ENCODE results near the gene KRT39. TPM values are rescaled to one million over a fixed set of nuclear protein-coding genes. Genes with fewer than 3 reads are reported as not detected.

Gene KRT39
- total and polyA plus RNA-seq, 2 experiments from 2014 or later, result not detected

- Histone ChIP-seq H3K27me3 (no peaks in the 10 kb centered on the region), H3K9me2 (replicated peaks; ENCODE audit: insufficient read depth) (no peaks in the 10 kb centered on the region), H3K9me3 (ENCODE audit: low read depth) (no peaks in the 10 kb centered on the region), H3K4me1 (ENCODE audit: insufficient read depth) (peaks cover 6% of the 10 kb centered on the region), H3K27ac (no peak overlapping the region), H2AFZ (no peak overlapping the region), H3K79me2 (no peaks in the 10 kb centered on the region), H4K20me1 (ENCODE audit: insufficient read depth, poor library complexity, severe bottlenecking) (no peaks in the 10 kb centered on the region), H3K4me3 (no peak overlapping the region), H3K36me3 (replicated peaks; ENCODE audit: insufficient read depth, low read depth) (no peaks in the 10 kb centered on the region), H3K4me2 (no peak overlapping the region)
- 20% methylated on average over 1 of the region's 1 CpG for WGBS (ENCODE audit: low lambda C conversion rate, missing lambda C conversion rate)
- TF ChIP-seq CTCF (IDR thresholded peaks at IDR 0.05; ENCODE audit: poor library complexity), result no peak
- TF ChIP-seq EZH2phosphoT487 (IDR thresholded peaks at IDR 0.05; ENCODE audit: low read depth, severe bottlenecking, unreplicated experiment), result no peak
- TF ChIP-seq EZH2 (IDR thresholded peaks at IDR 0.05; ENCODE audit: borderline replicate concordance), result no peak
- no peak for DNase-seq (ENCODE audit: low spot score)
Observed at GRCh38 chr17:40944531-40944930, 22.2 kb downstream of the KRT39 start.

DNA sequence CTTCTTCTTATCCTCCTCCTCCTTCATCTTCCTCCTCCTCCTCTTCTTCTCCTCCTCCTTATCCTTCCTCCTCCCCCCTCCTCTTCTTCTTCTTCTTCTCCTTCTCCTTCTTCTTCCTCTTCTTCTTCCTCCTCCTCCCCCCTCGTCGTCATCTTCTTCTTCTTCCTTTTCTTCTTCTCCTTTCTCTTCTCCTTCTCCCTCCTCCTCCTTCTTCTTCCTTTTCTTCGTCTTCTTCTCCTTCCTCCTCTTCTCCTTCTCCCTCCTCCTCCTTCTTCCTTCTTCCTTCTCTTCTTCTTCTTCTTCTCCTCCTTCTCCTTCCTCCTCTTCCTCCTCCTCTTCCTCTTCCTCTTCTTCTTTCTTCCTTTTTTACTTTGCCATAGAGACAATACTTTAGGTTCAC lies 24.2 kb downstream of the KRT39 start:
- Histone ChIP-seq H3K4me2 (no peak overlapping the region), H3K27me3 (no peaks in the 10 kb centered on the region), H3K9me3 (ENCODE audit: low read depth) (no peaks in the 10 kb centered on the region), H3K36me3 (replicated peaks; ENCODE audit: insufficient read depth, low read depth) (no peaks in the 10 kb centered on the region), H3K27ac (no peak overlapping the region), H3K4me1 (ENCODE audit: insufficient read depth) (peaks cover 4% of the 10 kb centered on the region), H3K79me2 (no peaks in the 10 kb centered on the region), H4K20me1 (ENCODE audit: insufficient read depth, poor library complexity, severe bottlenecking) (no peaks in the 10 kb centered on the region), H2AFZ (no peak overlapping the region), H3K9me2 (replicated peaks; ENCODE audit: insufficient read depth) (no peaks in the 10 kb centered on the region), H3K4me3 (no peak overlapping the region)
- DNase-seq (ENCODE audit: low spot score), result no peak
- TF ChIP-seq CTCF (IDR thresholded peaks at IDR 0.05; ENCODE audit: poor library complexity), result no peak
- TF ChIP-seq EZH2phosphoT487 (IDR thresholded peaks at IDR 0.05; ENCODE audit: low read depth, severe bottlenecking, unreplicated experiment), result no peak
- TF ChIP-seq EZH2 (IDR thresholded peaks at IDR 0.05; ENCODE audit: borderline replicate concordance), result no peak
- WGBS (ENCODE audit: low lambda C conversion rate, missing lambda C conversion rate), result 100% methylated on average over 1 of the region's 3 CpGs

GRCh38 chr17:40940266-40940665 lies 26.5 kb downstream of the KRT39 start:
- Histone ChIP-seq H3K79me2 (no peaks in the 10 kb centered on the region), H3K4me2 (no peak overlapping the region), H3K9me3 (ENCODE audit: low read depth) (no peaks in the 10 kb centered on the region), H3K4me3 (no peak overlapping the region), H3K27ac (no peak overlapping the region), H3K4me1 (ENCODE audit: insufficient read depth) (peaks cover 22% of the 10 kb centered on the region), H4K20me1 (ENCODE audit: insufficient read depth, poor library complexity, severe bottlenecking) (no peaks in the 10 kb centered on the region), H3K36me3 (replicated peaks; ENCODE audit: insufficient read depth, low read depth) (no peaks in the 10 kb centered on the region), H3K9me2 (replicated peaks; ENCODE audit: insufficient read depth) (no peaks in the 10 kb centered on the region), H2AFZ (no peak overlapping the region), H3K27me3 (no peaks in the 10 kb centered on the region)
- TF ChIP-seq EZH2phosphoT487 (IDR thresholded peaks at IDR 0.05; ENCODE audit: low read depth, severe bottlenecking, unreplicated experiment) (no peak), CTCF (IDR thresholded peaks at IDR 0.05; ENCODE audit: poor library complexity) (no peak), EZH2 (IDR thresholded peaks at IDR 0.05; ENCODE audit: borderline replicate concordance) (no peak)
- DNase-seq (ENCODE audit: low spot score), result no peak
- WGBS (ENCODE audit: low lambda C conversion rate, missing lambda C conversion rate), result 82% methylated on average over 6 of the region's 6 CpGs

DNA sequence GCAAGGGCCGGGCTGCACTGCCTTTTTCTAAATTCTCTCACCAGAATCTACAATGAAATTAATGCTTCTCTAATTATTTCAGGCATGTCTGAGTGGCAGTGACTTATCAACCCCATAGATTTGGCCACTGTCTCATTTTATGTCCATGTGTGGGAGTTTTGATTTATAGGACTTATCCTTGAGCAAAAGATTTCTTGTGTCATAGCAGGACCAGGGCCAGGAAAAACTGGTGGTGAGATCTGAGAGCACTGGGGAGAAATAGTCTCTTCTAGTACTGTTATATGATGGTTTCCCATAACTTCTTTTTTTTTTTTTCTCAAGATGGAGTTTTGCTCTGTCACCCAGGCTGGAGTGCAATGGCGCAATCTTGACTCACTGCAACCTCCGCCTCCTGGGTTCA lies 27.8 kb downstream of the KRT39 start:
- no peaks in the 10 kb centered on the region for H3K9me3 ChIP-seq (ENCODE audit: low read depth)
- no peaks in the 10 kb centered on the region for H4K20me1 ChIP-seq (ENCODE audit: insufficient read depth, poor library complexity, severe bottlenecking)
- TF ChIP-seq EZH2phosphoT487 (IDR thresholded peaks at IDR 0.05; ENCODE audit: low read depth, severe bottlenecking, unreplicated experiment), result no peak
- TF ChIP-seq CTCF (IDR thresholded peaks at IDR 0.05; ENCODE audit: poor library complexity), result no peak
- no peak for TF ChIP-seq EZH2 (IDR thresholded peaks at IDR 0.05; ENCODE audit: borderline replicate concordance)
- H3K27me3 ChIP-seq, result no peaks in the 10 kb centered on the region
- whole genome bisulfite sequencing (ENCODE audit: low lambda C conversion rate, missing lambda C conversion rate), result 97% methylated on average over 3 of the region's 3 CpGs
- no peak overlapping the region for H3K4me3 ChIP-seq
- H2AFZ ChIP-seq, result no peak overlapping the region
- no peaks in the 10 kb centered on the region for H3K79me2 ChIP-seq
- H3K4me2 ChIP-seq, result no peak overlapping the region
- no peak for DNase-seq (ENCODE audit: low spot score)
- H3K27ac ChIP-seq, result peak overlapping the region; percentile 69
- H3K9me2 ChIP-seq (replicated peaks; ENCODE audit: insufficient read depth), result no peaks in the 10 kb centered on the region
- no peaks in the 10 kb centered on the region for H3K36me3 ChIP-seq (replicated peaks; ENCODE audit: insufficient read depth, low read depth)
- H3K4me1 ChIP-seq (ENCODE audit: insufficient read depth), result peaks cover 22% of the 10 kb centered on the region
